ENCODE results near the gene WWP2. TPM values are rescaled to one million over a fixed set of nuclear protein-coding genes. Genes with fewer than 3 reads are reported as not detected.

Gene WWP2
- total and polyA plus RNA-seq, 2 donors (not counting 3 experiments of a cell fraction or from before 2014, with no cell fraction given), result 17.9 to 44.9 TPM

DNA sequence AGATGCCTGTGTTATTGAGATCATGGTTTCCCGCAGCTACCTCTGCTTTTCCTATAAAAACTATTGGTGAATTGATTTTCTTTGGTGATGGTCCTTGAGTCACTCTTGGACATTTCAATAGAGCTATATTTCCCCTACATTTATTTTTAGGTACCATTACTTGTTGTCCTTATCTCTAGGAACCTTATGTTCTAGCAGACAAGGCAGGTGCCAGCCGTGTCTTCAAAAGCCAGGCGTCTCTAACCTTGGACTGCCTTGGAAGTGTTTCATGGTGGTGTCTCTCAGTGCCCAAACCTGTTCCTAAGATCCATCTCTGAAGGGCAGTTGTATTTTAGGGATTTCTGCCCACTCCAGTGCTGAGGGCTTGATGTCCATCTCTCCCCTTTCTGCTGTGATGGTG, 111.7 kb downstream of the WWP2 start:
- intact Hi-C loops (cut with micrococcal nuclease) (no loop called here), dilution Hi-C loops (cut with MboI; ENCODE audit: extremely low pct_ligation_motif_present, low sequenced_read_pairs) (no loop called here)
- Histone ChIP-seq H4K20me1 (replicated peaks; ENCODE audit: control insufficient read depth, extremely low read depth, insufficient read depth, low read length) (no peaks in the 10 kb centered on the region), H3K79me2 (ENCODE audit: control insufficient read depth, insufficient read depth, low read length) (no peaks in the 10 kb centered on the region), H3K9me3 (replicated peaks; ENCODE audit: control insufficient read depth, insufficient read depth, low read length) (no peaks in the 10 kb centered on the region), H3K27me3 (ENCODE audit: control insufficient read depth in 2 of 2, insufficient read depth in 2 of 2, low read length in 2 of 2) (no peaks in the 10 kb centered on the region), H3K4me1 (ENCODE audit: control insufficient read depth, extremely low read depth, insufficient read depth, low read length) (no peaks in the 10 kb centered on the region), H2AFZ (ENCODE audit: low read depth, low read length) (no peak overlapping the region), H3K36me3 (ENCODE audit: control insufficient read depth in 2 of 2, extremely low read depth in 1 of 2, insufficient read depth in 2 of 2, low read length in 2 of 2) (peaks cover 2 to 3% of the 10 kb centered on the region in 2 experiments), H3K4me3 (replicated peaks in 1 of 3; ENCODE audit: insufficient read depth in 1 of 3, low read depth in 1 of 3, low read length in 3 of 3) (no peak overlapping the region), H3K9ac (replicated peaks; ENCODE audit: extremely low read depth, insufficient read depth, low read length) (no peak overlapping the region), H3K27ac (ENCODE audit: insufficient read depth, low read depth, low read length) (no peak overlapping the region), H3K9me1 (replicated peaks; ENCODE audit: control insufficient read depth, extremely low read depth, insufficient read depth, low read length) (no peaks in the 10 kb centered on the region), H3K4me2 (ENCODE audit: insufficient read depth, low read length) (no peak overlapping the region)
- CTCF ChIA-PET, result interaction anchor here (0.6 to 1.6 kb wide), 3 partner anchors 17 to 57 kb away, joined by 3 to 4 read pairs (median 3); no protein-coding TSS in a partner anchor
- no peak for TF ChIP-seq FOS (IDR thresholded peaks at IDR 0.05; ENCODE audit: borderline replicate concordance, insufficient read depth, low read length)
- TF ChIP-seq POLR2AphosphoS5 (IDR thresholded peaks at IDR 0.05; ENCODE audit: insufficient read depth, low read depth, low read length), result no peak
- TF ChIP-seq, protein P1, sequence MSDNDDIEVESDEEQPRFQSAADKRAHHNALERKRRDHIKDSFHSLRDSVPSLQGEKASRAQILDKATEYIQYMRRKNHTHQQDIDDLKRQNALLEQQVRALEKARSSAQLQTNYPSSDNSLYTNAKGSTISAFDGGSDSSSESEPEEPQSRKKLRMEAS (IDR thresholded peaks at IDR 0.05; ENCODE audit: insufficient read depth, insufficient read length), result no peak
- no peak for TF ChIP-seq GATA2 (IDR thresholded peaks at IDR 0.05; ENCODE audit: insufficient read depth, insufficient read length, low read depth, low read length)
- TF ChIP-seq, protein P2, sequence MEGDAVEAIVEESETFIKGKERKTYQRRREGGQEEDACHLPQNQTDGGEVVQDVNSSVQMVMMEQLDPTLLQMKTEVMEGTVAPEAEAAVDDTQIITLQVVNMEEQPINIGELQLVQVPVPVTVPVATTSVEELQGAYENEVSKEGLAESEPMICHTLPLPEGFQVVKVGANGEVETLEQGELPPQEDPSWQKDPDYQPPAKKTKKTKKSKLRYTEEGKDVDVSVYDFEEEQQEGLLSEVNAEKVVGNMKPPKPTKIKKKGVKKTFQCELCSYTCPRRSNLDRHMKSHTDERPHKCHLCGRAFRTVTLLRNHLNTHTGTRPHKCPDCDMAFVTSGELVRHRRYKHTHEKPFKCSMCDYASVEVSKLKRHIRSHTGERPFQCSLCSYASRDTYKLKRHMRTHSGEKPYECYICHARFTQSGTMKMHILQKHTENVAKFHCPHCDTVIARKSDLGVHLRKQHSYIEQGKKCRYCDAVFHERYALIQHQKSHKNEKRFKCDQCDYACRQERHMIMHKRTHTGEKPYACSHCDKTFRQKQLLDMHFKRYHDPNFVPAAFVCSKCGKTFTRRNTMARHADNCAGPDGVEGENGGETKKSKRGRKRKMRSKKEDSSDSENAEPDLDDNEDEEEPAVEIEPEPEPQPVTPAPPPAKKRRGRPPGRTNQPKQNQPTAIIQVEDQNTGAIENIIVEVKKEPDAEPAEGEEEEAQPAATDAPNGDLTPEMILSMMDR (IDR thresholded peaks at IDR 0.05; ENCODE audit: extremely low read depth in 1 of 2, insufficient read depth in 1 of 2, low read depth in 1 of 2, low read length in 2 of 2), result no peak
- TF ChIP-seq JUN (IDR thresholded peaks at IDR 0.05; ENCODE audit: borderline replicate concordance, insufficient read depth, insufficient read length, low read depth), result no peak
- TF ChIP-seq MYC (IDR thresholded peaks at IDR 0.05; ENCODE audit: low read depth, low read length), result no peak
- FAIRE-seq (no peak), DNase-seq (ENCODE audit: low read depth, low spot score) (no peak)
- no TSS peak for BruUV-seq (replicated peaks)
- POLR2A ChIA-PET, result no interaction called here

Data from endothelial cell of umbilical vein (primary cell).